Chondrocyte (in vitro differentiated cells): ENCODE data around the gene S100PBP. TPM values are rescaled to one million over a fixed set of nuclear protein-coding genes. Genes with fewer than 3 reads are reported as not detected.

Experiments
- DNase-seq: peaks from one replicate; pipeline ENCODE4 v3.0.0; 2021; ENCODE audit warnings: mixed read lengths, low spot score
- H3K27ac Mint-ChIP-seq: one replicate; pipeline ENCODE4 v1.8.0; 2021; ENCODE audit warnings: mild to moderate bottlenecking, moderate library complexity, mixed read lengths; ENCODE audit not compliant: unreplicated experiment
- H3K27me3 Mint-ChIP-seq: 2 replicates; pipeline ENCODE4 v1.8.0; 2021; ENCODE audit warnings: low read depth, mixed read lengths
- H3K36me3 Mint-ChIP-seq: 2 replicates; pipeline ENCODE4 v1.8.0; 2021; ENCODE audit warnings: low read depth, mixed read lengths
- H3K4me1 Mint-ChIP-seq: 2 replicates; pipeline ENCODE4 v1.8.0; 2021; ENCODE audit warnings: low read depth, mild to moderate bottlenecking, mixed read lengths
- H3K4me3 Mint-ChIP-seq: one replicate; pipeline ENCODE4 v1.8.0; 2021; ENCODE audit warnings: mild to moderate bottlenecking, moderate library complexity, mixed read lengths; ENCODE audit not compliant: unreplicated experiment
- H3K9me3 Mint-ChIP-seq: 2 replicates; pipeline ENCODE4 v1.8.0; 2021; ENCODE audit warnings: low read depth, mixed read lengths
- CTCF ChIP-seq: fragments of 200-600 bp; sonication (generic); IDR thresholded peaks from 2 replicates; pipeline ENCODE4 v1.5.0; 2021; ENCODE audit warnings: antibody characterized with exemption, mild to moderate bottlenecking, moderate library complexity
- total RNA-seq: library from RNA; stranded (reverse); gene quantifications from 3 replicates; pipeline ENCODE4 v1.2.1, GENCODE V29; 2021

S100PBP gene
- total RNA-seq, 1 donor from 2014 or later, result 40.5 TPM

- no peaks in the 10 kb centered on the region for H3K9me3 Mint-ChIP-seq
- H3K27me3 Mint-ChIP-seq, result no peaks in the 10 kb centered on the region
- peak; percentile 71 for DNase-seq
- H3K36me3 Mint-ChIP-seq, result peaks cover 11% of the 10 kb centered on the region
- H3K4me1 Mint-ChIP-seq, result peaks cover 56% of the 10 kb centered on the region
- H3K27ac Mint-ChIP-seq, result peak overlapping the region; percentile 32
- no peak for TF ChIP-seq CTCF
- H3K4me3 Mint-ChIP-seq, result no peak overlapping the region
These were observed 46.5 kb upstream of the S100PBP start for GRCh38 chr1:32770741-32771548.

DNA sequence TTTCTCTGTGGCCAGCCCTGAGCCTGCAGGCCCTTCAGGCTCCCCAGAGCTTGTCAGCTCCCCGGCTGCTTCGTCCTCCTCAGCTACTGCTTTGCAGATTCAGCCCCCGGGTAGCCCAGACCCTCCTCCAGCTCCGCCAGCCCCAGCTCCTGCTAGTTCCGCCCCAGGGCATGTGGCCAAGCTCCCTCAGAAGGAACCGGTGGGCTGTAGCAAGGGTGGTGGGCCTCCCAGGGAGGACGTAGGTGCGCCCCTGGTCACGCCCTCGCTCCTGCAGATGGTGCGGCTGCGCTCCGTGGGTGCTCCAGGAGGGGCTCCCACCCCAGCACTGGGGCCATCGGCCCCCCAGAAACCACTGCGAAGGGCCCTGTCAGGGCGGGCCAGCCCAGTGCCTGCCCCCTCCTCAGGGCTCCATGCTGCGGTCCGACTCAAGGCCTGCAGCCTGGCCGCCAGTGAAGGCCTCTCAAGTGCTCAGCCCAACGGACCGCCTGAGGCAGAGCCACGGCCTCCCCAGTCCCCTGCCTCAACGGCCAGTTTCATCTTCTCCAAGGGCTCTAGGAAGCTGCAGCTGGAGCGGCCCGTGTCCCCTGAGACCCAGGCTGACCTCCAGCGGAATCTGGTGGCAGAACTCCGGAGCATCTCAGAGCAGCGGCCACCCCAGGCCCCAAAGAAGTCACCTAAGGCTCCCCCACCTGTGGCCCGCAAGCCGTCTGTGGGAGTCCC, 45.7 kb upstream of the S100PBP start:
- H3K4me3 Mint-ChIP-seq, result no peak overlapping the region
- H3K9me3 Mint-ChIP-seq, result no peaks in the 10 kb centered on the region
- TF ChIP-seq CTCF, result no peak
- peak; percentile 91 for DNase-seq
- H3K27me3 Mint-ChIP-seq, result no peaks in the 10 kb centered on the region
- no peak overlapping the region for H3K27ac Mint-ChIP-seq
- H3K36me3 Mint-ChIP-seq, result peaks cover 11% of the 10 kb centered on the region
- H3K4me1 Mint-ChIP-seq, result peaks cover 61% of the 10 kb centered on the region

GRCh38 chr1:32772281-32773017, 45.0 kb upstream of the S100PBP start:
- Mint-ChIP-seq H3K27ac (peak overlapping the region; percentile 57), H3K4me3 (no peak overlapping the region), H3K9me3 (no peaks in the 10 kb centered on the region), H3K27me3 (no peaks in the 10 kb centered on the region), H3K36me3 (peaks cover 11% of the 10 kb centered on the region), H3K4me1 (peaks cover 55% of the 10 kb centered on the region)
- no peak for DNase-seq
- no peak for TF ChIP-seq CTCF

DNA sequence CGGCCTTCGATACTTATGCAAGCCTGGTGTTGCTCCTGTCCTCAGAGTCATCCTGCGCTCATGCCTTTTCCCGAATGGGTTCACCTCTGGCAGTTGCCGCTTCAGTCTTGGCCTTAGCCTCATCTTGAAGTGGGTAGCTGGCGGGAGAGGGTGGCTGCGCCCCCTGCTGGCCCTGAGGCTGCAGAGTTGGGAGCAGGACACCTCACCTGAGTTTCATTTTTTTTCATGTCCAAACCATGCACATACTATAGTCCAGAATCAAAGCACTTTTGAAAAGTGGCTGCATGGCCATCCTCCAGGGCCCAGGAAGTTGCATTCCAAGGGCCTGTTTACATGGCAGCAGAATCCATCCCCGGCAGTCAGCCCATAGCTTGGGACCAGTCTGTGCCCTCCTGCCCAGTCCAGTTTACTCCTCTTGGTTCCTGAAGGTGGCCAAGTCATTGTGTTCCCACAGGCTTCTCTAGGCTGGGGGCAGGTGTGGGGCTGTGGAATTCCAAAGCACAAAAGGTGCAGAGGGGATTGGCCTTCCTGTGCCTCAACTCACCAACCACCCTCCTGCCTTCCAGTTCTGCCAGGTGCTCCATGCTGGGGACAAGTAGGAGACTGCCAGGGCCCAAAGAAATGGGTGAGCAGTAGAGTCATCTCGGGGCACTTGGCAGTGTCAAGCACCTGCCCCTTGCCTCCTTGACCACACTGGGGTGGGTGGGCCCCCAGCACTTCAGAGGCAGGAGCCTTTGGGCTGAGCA, 44.3 kb upstream of the S100PBP start:
- Mint-ChIP-seq H3K4me1 (peaks cover 47% of the 10 kb centered on the region), H3K9me3 (no peaks in the 10 kb centered on the region), H3K27ac (peak overlapping the region; percentile 15), H3K36me3 (peaks cover 13% of the 10 kb centered on the region), H3K27me3 (no peaks in the 10 kb centered on the region), H3K4me3 (no peak overlapping the region)
- peak; percentile 97 for TF ChIP-seq CTCF
- peak; percentile 92 for DNase-seq
